Adrenal gland (tissue), 5 donors: ENCODE results near the gene CPVL.

Experiments used
- POLR2A ChIP-seq, 2 donors: fragments of 450-650 bp; IDR thresholded peaks; one replicate each; pipeline ENCODE4 v1.6.1; 2017; ENCODE audit warnings: antibody characterized with exemption in 2 of 2, mild to moderate bottlenecking in 2 of 2, moderate library complexity in 1 of 2
- TF ChIP-seq, protein P1 (sequence below), 6 experiments: fragments of 450-650 bp in 4 of 6; fragments of 200-600 bp in 2 of 6; sonication (generic) in 1 of 6; IDR thresholded peaks; 1 replicate in 5 of 6; 2 replicates in 1 of 6; pipeline versions ENCODE4 v1.5.1 to v1.8.0; 2016 to 2021; ENCODE audit warnings: antibody characterized with exemption in 6 of 6, mild to moderate bottlenecking in 2 of 6, moderate library complexity in 1 of 6
- donor health status: DM: no; HTN: no; CAD: no.

DNA sequence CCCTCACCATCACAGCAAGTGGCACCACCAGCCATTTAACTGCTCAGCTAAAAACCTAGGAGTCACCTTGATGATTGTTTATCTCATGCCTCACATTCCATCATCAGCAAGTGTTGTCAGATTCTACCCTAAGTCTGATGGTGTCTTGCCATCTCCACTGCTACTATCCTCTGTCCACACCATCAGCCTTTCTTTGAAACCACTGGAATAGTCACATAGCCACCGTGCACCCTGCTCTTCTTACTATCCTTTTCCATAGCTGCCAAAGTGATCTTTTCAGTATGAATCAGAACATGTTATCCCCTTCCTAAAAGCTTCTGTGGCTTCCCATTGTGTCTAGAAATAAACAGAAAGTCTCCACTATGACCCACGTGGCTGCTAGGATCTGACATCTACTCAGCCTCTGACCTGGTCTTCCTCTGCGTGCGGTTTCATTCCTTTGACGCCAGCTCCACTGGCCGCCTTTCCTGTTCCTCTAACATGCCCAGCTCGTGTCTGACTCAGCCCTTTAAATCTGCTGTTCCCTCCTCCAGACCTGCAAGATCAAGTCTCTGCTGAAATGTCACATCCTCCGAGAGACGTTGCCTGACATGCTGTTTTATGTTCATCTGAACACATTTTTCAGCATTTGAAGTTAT is 31.7 kb upstream of the CPVL start:
- TF ChIP-seq, protein P1, sequence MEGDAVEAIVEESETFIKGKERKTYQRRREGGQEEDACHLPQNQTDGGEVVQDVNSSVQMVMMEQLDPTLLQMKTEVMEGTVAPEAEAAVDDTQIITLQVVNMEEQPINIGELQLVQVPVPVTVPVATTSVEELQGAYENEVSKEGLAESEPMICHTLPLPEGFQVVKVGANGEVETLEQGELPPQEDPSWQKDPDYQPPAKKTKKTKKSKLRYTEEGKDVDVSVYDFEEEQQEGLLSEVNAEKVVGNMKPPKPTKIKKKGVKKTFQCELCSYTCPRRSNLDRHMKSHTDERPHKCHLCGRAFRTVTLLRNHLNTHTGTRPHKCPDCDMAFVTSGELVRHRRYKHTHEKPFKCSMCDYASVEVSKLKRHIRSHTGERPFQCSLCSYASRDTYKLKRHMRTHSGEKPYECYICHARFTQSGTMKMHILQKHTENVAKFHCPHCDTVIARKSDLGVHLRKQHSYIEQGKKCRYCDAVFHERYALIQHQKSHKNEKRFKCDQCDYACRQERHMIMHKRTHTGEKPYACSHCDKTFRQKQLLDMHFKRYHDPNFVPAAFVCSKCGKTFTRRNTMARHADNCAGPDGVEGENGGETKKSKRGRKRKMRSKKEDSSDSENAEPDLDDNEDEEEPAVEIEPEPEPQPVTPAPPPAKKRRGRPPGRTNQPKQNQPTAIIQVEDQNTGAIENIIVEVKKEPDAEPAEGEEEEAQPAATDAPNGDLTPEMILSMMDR (IDR thresholded peaks at IDR 0.05): no peak
- TF ChIP-seq POLR2A (IDR thresholded peaks at IDR 0.05): no peak
